NT2/D1 (cell line): ENCODE results near the gene TRPM6.

Experiments used
- SUZ12 ChIP-seq: IDR thresholded peaks from 2 replicates; pipeline ENCODE4 v1.6.1; 2011; ENCODE audit not compliant: insufficient read length, insufficient read depth; ENCODE audit errors: extremely low read depth
- YY1 ChIP-seq: IDR thresholded peaks from 2 replicates; pipeline ENCODE4 v1.6.1; 2011; ENCODE audit not compliant: insufficient read length, insufficient read depth
- ZNF274 ChIP-seq: IDR thresholded peaks from 2 replicates; pipeline ENCODE4 v1.6.1; 2011; ENCODE audit warnings: mild to moderate bottlenecking, low read depth, low read length

- TF ChIP-seq ZNF274 (no peak), YY1 (no peak), SUZ12 (no peak)
These were observed 77.5 kb downstream of the TRPM6 start for GRCh38 chr9:74810200-74810599.
